Measurements from ENCODE around the gene HECW1.
"Not testable (repeated sequence)": the region's sequence is repeated elsewhere in the genome, so short reads cannot be mapped to it uniquely, and the experiment has no call there.

The HECW1 gene

GRCh38 chr7:43112459-43112940, at the start of gene HECW1:
Gene HECW1, plus strand, starts transcription at chr7:43112647. Its CDS starts 131,259 bp downstream, at chr7:43243906.
- no peak for DNase-seq

GRCh38 chr7:43071604-43072003, 40.8 kb upstream of the HECW1 start:
- no peak for DNase-seq

- no peak for DNase-seq
These were observed 39.9 kb upstream of the HECW1 start for GRCh38 chr7:43072530-43072929.

GRCh38 chr7:43073811-43074210, 38.6 kb upstream of the HECW1 start:
- not testable (repeated sequence) for DNase-seq

- DNase-seq, result no peak
These were observed 36.2 kb upstream of the HECW1 start for GRCh38 chr7:43076189-43076605.

GRCh38 chr7:43076606-43077005, 35.8 kb upstream of the HECW1 start:
- no peak for DNase-seq

GRCh38 chr7:43077285-43077684, 35.2 kb upstream of the HECW1 start:
- DNase-seq, result no peak

GRCh38 chr7:43077732-43078391, 34.6 kb upstream of the HECW1 start:
- no peak for DNase-seq

GRCh38 chr7:43078794-43079193, 33.7 kb upstream of the HECW1 start:
- DNase-seq, result no peak

GRCh38 chr7:43081603-43082002, 30.8 kb upstream of the HECW1 start:
- no peak for DNase-seq

- no peak for DNase-seq
These were observed 29.3 kb upstream of the HECW1 start for GRCh38 chr7:43083106-43083505.

GRCh38 chr7:43085017-43085416, 27.4 kb upstream of the HECW1 start:
- no peak for DNase-seq

- no peak for DNase-seq
These were observed 26.5 kb upstream of the HECW1 start for GRCh38 chr7:43085992-43086391.

GRCh38 chr7:43092819-43093218, 19.6 kb upstream of the HECW1 start:
- no peak for DNase-seq

- DNase-seq, result no peak
These were observed 15.6 kb upstream of the HECW1 start for GRCh38 chr7:43096875-43097274.

GRCh38 chr7:43099750-43100149, 12.7 kb upstream of the HECW1 start:
- DNase-seq, result no peak

- DNase-seq, result no peak
These were observed 7.5 kb upstream of the HECW1 start for GRCh38 chr7:43104874-43105520.

GRCh38 chr7:43105521-43106120, 6.8 kb upstream of the HECW1 start:
- DNase-seq, result no peak

- peak in 1 of 2 donors; percentile 12 for DNase-seq
These were observed 4.0 kb upstream of the HECW1 start for GRCh38 chr7:43108255-43109011.

- DNase-seq, result no peak
These were observed 1.5 kb upstream of the HECW1 start for GRCh38 chr7:43110791-43111535.

- no peak for DNase-seq
These were observed 603 bp upstream of the HECW1 start for GRCh38 chr7:43111630-43112458.

Measured in CD4-positive, alpha-beta T cell treated with Interferon alpha-2 for 1 hour (primary cell).